Skeletal muscle tissue (tissue), 4 donors: Measurements from ENCODE around the gene VIPR2. TPM values are rescaled to one million over a fixed set of nuclear protein-coding genes. Genes with fewer than 3 reads are reported as not detected.
"Not testable (repeated sequence)": the region's sequence is repeated elsewhere in the genome, so short reads cannot be mapped to it uniquely, and the experiment has no call there.

Experiments used
- H3K27ac ChIP-seq: one replicate; pipeline ENCODE4 v1.7.0; 2013; ENCODE audit warnings: mild to moderate bottlenecking, low read depth, low read length, inconsistent platforms
- H3K27me3 ChIP-seq, 3 donors: one replicate each; pipeline ENCODE4 v1.7.0; 2013; ENCODE audit warnings: low read length in 3 of 3; ENCODE audit not compliant: control insufficient read depth in 3 of 3, insufficient read depth in 3 of 3
- H3K36me3 ChIP-seq, 3 donors: one replicate each; pipeline ENCODE4 v1.7.0; 2013; ENCODE audit warnings: low read length in 3 of 3; ENCODE audit not compliant: control insufficient read depth in 3 of 3, insufficient read depth in 3 of 3
- H3K4me1 ChIP-seq, 3 donors: one replicate each; pipeline ENCODE4 v1.7.0; 2013; ENCODE audit warnings: low read length in 3 of 3, mild to moderate bottlenecking in 3 of 3; ENCODE audit not compliant: control insufficient read depth in 3 of 3, insufficient read depth in 3 of 3
- H3K4me3 ChIP-seq, 3 donors: one replicate each; pipeline ENCODE4 v1.7.0; 2013; ENCODE audit warnings: low read length in 3 of 3
- H3K9ac ChIP-seq, 3 donors: one replicate each; pipeline ENCODE4 v1.7.0; 2013; ENCODE audit warnings: low read length in 3 of 3, mild to moderate bottlenecking in 3 of 3, moderate library complexity in 2 of 3, low read depth in 1 of 3
- H3K9me3 ChIP-seq, 3 donors: one replicate each; pipeline ENCODE4 v1.7.0; 2013; ENCODE audit warnings: low read length in 3 of 3; ENCODE audit not compliant: control insufficient read depth in 3 of 3
- total RNA-seq: library from RNA; depleted of rRNA; stranded (reverse); fragments of >200 nt; gene quantifications from one replicate; pipeline ENCODE4 v1.2.3, GENCODE V29; 2014
- donor health status: Osteomylitis.

Gene VIPR2
- total RNA-seq, 1 donor from 2014 or later = 6.3 TPM

DNA sequence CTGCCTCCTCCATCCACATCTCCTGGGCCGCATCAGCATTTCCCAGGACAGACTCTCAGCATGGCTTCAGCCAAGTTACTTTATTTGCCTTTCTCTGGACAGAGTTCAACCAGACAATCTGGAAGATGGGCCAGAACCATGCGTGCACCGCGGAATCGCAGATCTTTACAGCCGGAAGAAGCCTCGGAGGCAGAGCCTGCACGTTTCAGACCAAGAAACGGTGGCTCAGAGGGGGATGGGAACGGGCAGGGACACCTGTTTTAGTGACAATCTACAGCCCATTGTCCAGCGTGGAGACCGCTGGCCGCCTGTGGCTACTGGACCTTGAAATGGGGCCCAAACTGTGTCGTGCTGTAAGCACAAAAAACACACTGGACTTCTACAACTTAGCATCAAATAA is 3.5 kb downstream of the VIPR2 start:
- H3K27ac ChIP-seq = peak overlapping the region; percentile 57

DNA sequence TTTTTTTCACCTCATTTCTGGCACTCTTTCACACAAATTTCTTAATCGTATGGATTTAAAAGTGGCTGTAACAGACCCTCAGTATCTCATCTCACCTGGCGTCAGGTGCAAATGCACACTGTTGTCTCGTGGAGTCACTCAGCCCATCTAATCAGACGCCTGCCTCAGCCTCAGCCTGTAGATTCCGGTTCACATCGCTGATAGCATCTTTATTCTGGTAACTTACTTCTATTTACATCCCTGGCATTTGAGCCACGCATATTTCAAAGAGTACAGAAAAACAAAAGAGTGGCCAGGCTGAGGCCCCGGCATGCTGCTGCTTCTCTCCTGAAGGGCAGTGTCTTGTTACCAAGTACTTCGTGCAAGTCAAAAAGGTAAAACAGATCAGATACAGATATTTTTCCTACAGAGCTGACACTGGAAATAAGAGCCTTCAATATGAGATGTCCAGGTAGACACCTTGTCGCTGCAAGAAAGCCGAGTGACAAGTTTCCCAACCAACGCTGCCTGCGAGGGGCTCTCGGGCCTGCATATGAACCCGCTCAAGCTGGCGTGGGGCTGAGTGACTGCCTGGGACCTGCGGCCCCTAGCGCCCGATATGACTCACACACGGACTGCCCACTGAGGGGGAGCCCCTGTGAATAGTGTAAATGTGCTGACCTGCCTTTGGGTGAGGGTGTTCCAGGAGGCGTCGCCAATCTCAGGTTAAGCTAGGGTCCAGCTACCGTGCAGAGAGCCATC is 4.3 kb downstream of the VIPR2 start:
- Histone ChIP-seq H3K27me3 (peaks cover 7 to 13% (median 8%) of the 10 kb centered on the region in 3 donors), H3K9me3 (no peaks in the 10 kb centered on the region), H3K36me3 (peaks cover 0 to 2% (median 0%) of the 10 kb centered on the region in 3 donors), H3K4me3 (no peak overlapping the region), H3K4me1 (peaks cover 4 to 20% (median 18%) of the 10 kb centered on the region in 3 donors), H3K27ac (no peak overlapping the region), H3K9ac (no peak overlapping the region)

More for the DNA sequence above, 3.5 kb downstream of the VIPR2 start:
- Histone ChIP-seq H3K4me1 (peaks cover 4 to 20% (median 18%) of the 10 kb centered on the region in 3 donors), H3K4me3 (no peak overlapping the region), H3K27me3 (peaks cover 7 to 13% (median 8%) of the 10 kb centered on the region in 3 donors), H3K9me3 (no peaks in the 10 kb centered on the region), H3K9ac (peak overlapping the region in 1 of 3 donors; percentile 25), H3K36me3 (peaks cover 0 to 2% (median 0%) of the 10 kb centered on the region in 3 donors)

DNA sequence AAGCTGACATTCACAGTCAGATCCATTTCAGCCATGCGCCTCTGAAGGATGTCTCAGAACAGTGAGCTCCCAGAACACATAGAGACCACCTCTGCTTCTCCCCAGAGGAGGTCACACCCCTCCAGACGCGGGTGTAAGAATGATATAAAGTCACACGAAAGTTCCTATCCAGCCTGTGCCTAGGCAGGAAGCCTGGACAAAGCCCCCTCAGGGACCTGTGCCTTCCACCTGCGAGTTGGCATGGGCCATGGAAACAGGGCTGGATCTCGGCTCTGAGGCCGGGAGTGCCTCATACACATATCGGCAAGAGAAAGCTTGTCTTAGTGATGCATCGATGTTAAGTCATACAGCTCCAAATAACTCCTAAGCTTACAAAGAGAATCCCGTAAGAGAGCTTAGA is 5.0 kb downstream of the VIPR2 start:
- Histone ChIP-seq H3K36me3 (peaks cover 0 to 2% (median 0%) of the 10 kb centered on the region in 3 donors), H3K4me1 (peaks cover 4 to 20% (median 16%) of the 10 kb centered on the region in 3 donors), H3K27ac (no peak overlapping the region), H3K27me3 (peaks cover 7 to 13% (median 8%) of the 10 kb centered on the region in 3 donors), H3K4me3 (no peak overlapping the region), H3K9me3 (no peaks in the 10 kb centered on the region), H3K9ac (no peak overlapping the region)

DNA sequence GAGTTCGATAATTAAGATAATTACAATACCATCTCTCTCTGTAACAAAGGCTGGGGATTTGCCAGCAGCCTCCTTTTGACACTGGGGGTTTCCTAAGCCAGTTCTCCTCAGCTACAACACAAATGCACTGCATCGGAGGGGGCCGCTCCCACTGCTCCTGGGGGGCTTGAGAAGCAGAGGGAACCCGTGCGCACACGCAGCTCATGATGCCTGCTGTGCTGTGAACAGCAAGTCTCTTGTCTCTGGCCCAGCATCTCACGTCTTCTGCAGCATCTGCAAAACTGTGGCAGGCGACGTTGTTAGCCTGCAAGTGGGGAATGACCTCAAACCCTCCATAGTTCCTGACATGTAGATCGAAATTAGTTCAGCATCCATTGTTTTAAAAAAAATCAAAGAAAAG is 5.5 kb downstream of the VIPR2 start:
- Histone ChIP-seq H3K4me3 (no peak overlapping the region), H3K27ac (no peak overlapping the region)

DNA sequence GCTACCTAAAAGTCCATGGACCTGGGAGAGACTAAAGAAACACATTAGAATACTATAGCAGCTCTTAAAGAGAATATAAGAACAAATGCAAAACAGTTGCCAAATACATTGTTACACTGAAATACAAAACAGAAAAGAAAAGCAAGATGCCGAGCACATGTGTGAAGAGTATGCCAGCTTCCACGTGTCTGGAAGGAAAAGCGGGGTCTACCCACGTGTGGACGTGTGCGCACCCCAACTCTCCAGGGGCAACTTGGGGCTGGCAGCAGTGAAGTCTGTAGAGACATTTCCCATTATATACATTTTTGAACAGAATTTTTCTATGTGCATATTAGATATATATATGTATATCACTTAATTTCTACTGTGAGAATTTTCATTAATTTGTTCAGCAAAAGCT is 6.2 kb downstream of the VIPR2 start:
- H3K27ac ChIP-seq = no peak overlapping the region
- H3K27me3 ChIP-seq = peaks cover 0 to 5% (median 0%) of the 10 kb centered on the region in 3 donors
- H3K4me1 ChIP-seq = peaks cover 4 to 11% (median 10%) of the 10 kb centered on the region in 3 donors
- no peak overlapping the region for H3K4me3 ChIP-seq
- no peak overlapping the region for H3K9ac ChIP-seq
- no peaks in the 10 kb centered on the region for H3K9me3 ChIP-seq
- H3K36me3 ChIP-seq = peaks cover 0 to 2% (median 0%) of the 10 kb centered on the region in 3 donors

More for the DNA sequence above, 5.5 kb downstream of the VIPR2 start:
- Histone ChIP-seq H3K4me1 (peaks cover 4 to 18% (median 15%) of the 10 kb centered on the region in 3 donors), H3K27me3 (peaks cover 5 to 11% (median 6%) of the 10 kb centered on the region in 3 donors), H3K36me3 (peaks cover 0 to 2% (median 0%) of the 10 kb centered on the region in 3 donors), H3K9ac (no peak overlapping the region), H3K9me3 (no peaks in the 10 kb centered on the region)

DNA sequence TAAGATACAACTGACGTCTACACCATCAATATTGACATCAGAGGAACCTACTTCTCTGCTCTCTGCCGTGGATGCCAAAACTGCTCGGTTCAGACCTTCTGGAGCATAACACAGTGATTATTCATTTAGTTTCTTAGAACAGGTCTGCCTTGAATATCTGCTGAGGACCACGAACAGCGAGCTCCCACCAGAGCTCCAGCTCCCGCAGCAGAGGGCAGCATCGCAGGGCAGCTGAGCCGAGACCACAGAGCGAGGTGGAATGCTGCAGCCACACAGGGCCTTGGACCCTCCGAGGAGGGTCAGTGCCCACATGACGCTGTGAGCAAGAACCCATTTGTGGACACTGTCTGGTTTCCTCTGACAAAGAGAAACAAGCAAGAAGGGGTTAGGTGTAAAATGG is 6.8 kb downstream of the VIPR2 start:
- Histone ChIP-seq H3K4me1 (peaks cover 4 to 11% (median 10%) of the 10 kb centered on the region in 3 donors), H3K9ac (no peak overlapping the region), H3K27ac (no peak overlapping the region), H3K36me3 (peaks cover 0 to 2% (median 0%) of the 10 kb centered on the region in 3 donors), H3K9me3 (no peaks in the 10 kb centered on the region), H3K4me3 (no peak overlapping the region), H3K27me3 (peaks cover 0 to 3% (median 0%) of the 10 kb centered on the region in 3 donors)

DNA sequence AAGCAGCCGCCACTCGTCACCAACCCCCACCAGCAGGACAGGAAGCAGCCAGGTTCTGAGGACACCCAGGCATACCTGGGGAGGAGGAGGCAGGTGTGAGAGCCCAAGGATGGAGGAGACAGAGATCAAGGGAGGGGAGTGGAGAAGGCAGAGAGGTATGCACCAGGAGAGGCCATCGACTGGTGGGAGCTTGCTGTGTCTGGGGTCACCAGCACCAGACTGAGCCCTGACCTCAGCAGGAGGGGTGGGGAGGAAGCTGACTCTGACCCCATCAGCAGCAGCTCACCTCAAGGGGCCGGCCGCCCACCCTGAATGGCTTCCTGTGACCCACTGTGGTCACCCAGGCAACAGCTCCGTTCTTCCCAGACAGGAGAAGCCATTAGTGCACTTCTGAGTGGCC is 7.8 kb downstream of the VIPR2 start:
- Histone ChIP-seq H3K27ac (no peak overlapping the region), H3K4me1 (peaks cover 3 to 8% (median 7%) of the 10 kb centered on the region in 3 donors), H3K9me3 (no peaks in the 10 kb centered on the region), H3K27me3 (no peaks in the 10 kb centered on the region), H3K9ac (no peak overlapping the region), H3K4me3 (no peak overlapping the region), H3K36me3 (peaks cover 0 to 2% (median 0%) of the 10 kb centered on the region in 3 donors)

DNA sequence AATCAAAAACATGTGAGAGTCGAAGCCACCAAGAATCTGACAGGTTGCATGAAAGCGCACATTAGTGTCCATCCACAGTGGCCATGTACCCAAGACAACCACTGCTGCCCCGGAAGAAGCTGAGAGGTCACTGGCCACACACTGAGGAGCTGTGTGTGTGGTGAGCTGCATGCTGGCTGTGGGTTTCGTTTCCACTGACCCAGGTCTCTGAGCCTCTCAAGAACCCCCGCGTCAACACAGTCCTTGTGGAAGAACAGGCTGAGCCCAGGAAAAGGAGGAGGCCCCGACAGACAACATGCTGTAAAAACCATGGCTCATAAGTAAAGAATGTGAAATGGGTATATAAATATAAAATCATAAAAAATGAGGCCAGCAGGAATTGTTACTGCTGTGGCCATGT is 8.2 kb downstream of the VIPR2 start:
- Histone ChIP-seq H3K9ac (no peak overlapping the region), H3K4me1 (peaks cover 0 to 4% (median 3%) of the 10 kb centered on the region in 3 donors), H3K27me3 (no peaks in the 10 kb centered on the region), H3K9me3 (no peaks in the 10 kb centered on the region), H3K36me3 (peaks cover 0 to 2% (median 0%) of the 10 kb centered on the region in 3 donors), H3K4me3 (no peak overlapping the region), H3K27ac (no peak overlapping the region)

DNA sequence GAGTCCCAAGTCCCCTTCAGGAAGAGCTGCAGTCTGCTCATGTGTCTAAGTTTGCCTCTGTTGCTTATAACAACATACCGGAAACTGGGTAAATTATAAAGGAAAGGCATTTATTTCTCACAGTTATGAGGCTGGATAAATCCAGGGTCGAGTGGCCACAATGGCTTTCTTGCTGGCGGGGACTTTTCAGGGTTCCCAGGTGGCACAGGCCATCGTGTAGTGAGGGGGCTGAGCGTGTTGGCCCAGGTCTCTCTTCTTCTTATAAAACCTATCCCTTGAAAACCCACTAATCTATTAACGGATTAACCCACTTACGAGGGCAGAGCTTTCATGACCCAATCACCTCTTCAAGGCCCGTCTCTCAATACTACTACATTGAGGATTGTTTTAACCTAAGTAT is 8.7 kb downstream of the VIPR2 start:
- Histone ChIP-seq H3K9me3 (no peaks in the 10 kb centered on the region), H3K9ac (no peak overlapping the region), H3K4me3 (no peak overlapping the region), H3K36me3 (peaks cover 0 to under 1% (median 0%) of the 10 kb centered on the region in 3 donors), H3K27ac (no peak overlapping the region), H3K4me1 (peaks cover 0 to under 1% (median 0%) of the 10 kb centered on the region in 3 donors), H3K27me3 (no peaks in the 10 kb centered on the region)

DNA sequence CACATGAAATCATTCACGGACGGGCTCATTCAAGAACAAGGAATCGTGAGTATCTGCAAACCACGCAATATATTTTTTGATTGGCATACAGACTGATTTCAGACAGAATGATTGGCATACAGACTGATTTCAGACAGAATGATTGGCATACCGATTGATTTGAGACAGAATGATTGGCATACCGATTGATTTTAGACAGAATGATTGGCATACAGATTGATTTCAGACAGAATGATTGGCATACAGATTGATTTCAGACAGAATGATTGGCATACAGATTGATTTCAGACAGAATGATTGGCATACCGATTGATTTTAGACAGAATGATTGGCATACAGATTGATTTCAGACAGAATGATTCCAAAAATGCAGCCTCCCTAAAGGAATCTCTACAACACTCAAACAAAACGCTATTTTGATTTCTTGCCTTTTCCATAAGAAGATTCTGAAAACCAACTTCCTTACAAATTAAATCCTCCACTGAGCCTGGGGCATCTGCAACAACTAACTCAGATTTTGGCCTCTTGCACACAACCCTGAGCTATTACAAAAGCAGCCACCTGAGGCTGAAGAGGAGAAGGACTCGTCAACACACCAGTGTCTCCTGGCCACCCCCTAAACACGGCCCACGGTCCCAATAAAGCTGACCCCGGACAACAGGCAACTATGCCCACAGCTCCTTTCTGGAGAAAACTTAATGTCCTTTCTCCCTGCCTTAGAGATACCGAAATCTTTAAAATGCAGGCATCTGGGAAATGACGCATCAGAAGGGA is 11.8 kb downstream of the VIPR2 start:
- not testable (repeated sequence) for H3K4me3 ChIP-seq, H3K27me3 ChIP-seq, H3K4me1 ChIP-seq, H3K9me3 ChIP-seq, H3K36me3 ChIP-seq, H3K9ac ChIP-seq, H3K27ac ChIP-seq
